DOHH2 (cell line): Measurements from ENCODE around the gene KCNK3.

ENCODE experiments used
- EZH2phosphoT487 ChIP-seq: fragments of 200-600 bp; sonication (generic); IDR thresholded peaks from 2 replicates; pipeline ENCODE4 v1.6.1; 2017; ENCODE audit warnings: borderline replicate concordance, mild to moderate bottlenecking, antibody characterized with exemption, low read length, moderate library complexity, mixed read lengths
- TF ChIP-seq, protein P1 (sequence below): fragments of 200-600 bp; sonication (generic); IDR thresholded peaks from one replicate; pipeline ENCODE4 v1.5.1; 2014; ENCODE audit warnings: antibody characterized with exemption, mild to moderate bottlenecking, low read depth, low read length; ENCODE audit not compliant: poor library complexity, severe bottlenecking

DNA sequence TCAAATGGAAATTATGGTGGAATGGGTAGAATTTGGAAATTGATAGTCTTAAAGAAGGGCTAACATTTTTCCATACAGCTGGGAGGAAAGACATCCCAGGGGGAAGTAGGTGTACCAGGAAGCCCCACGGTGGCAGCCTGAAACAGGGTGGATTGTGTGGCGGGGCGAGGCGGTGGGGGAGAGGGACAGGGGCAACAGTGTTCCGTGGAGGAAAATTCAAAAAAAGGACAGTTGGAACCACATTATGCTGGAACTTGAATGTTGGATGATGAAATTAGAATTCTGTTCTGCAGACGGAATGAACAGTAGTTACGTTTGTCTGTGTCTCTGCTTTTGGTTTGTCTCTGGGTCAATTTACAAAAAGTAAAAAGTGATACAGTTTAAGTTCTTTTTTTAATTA is 40.7 kb upstream of the KCNK3 start:
- TF ChIP-seq, protein P1, sequence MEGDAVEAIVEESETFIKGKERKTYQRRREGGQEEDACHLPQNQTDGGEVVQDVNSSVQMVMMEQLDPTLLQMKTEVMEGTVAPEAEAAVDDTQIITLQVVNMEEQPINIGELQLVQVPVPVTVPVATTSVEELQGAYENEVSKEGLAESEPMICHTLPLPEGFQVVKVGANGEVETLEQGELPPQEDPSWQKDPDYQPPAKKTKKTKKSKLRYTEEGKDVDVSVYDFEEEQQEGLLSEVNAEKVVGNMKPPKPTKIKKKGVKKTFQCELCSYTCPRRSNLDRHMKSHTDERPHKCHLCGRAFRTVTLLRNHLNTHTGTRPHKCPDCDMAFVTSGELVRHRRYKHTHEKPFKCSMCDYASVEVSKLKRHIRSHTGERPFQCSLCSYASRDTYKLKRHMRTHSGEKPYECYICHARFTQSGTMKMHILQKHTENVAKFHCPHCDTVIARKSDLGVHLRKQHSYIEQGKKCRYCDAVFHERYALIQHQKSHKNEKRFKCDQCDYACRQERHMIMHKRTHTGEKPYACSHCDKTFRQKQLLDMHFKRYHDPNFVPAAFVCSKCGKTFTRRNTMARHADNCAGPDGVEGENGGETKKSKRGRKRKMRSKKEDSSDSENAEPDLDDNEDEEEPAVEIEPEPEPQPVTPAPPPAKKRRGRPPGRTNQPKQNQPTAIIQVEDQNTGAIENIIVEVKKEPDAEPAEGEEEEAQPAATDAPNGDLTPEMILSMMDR, result no peak
- no peak for TF ChIP-seq EZH2phosphoT487
